SU-DHL-6 (cell line): ENCODE data around the gene CD3G.

Experiments
- H2AFZ ChIP-seq: fragments of 200-600 bp; sonication (generic); 2 replicates; pipeline ENCODE4 v1.6.1; 2014; ENCODE audit warnings: low read depth, mild to moderate bottlenecking, moderate library complexity, mixed read lengths, antibody characterized with exemption, low read length; ENCODE audit not compliant: severe bottlenecking
- H3F3A ChIP-seq: fragments of 200-600 bp; shearing (Covaris generic); 2 replicates; pipeline ENCODE4 v1.6.0; 2016; ENCODE audit warnings: antibody characterized with exemption, mild to moderate bottlenecking; ENCODE audit not compliant: insufficient read depth
- H3K27ac ChIP-seq: fragments of 200-600 bp; sonication (generic); 2 replicates; pipeline ENCODE4 v1.5.1; 2016; ENCODE audit warnings: low read depth, mild to moderate bottlenecking, low read length, moderate library complexity, mixed read lengths
- H3K27me3 ChIP-seq: fragments of 200-600 bp; sonication (generic), shearing (Covaris generic); 2 replicates; pipeline ENCODE4 v1.6.0; 2014; ENCODE audit warnings: mild to moderate bottlenecking, low read length
- H3K36me3 ChIP-seq: fragments of 200-600 bp; sonication (generic); 2 replicates; pipeline ENCODE4 v1.6.1; 2014; ENCODE audit warnings: mild to moderate bottlenecking, low read length, mixed read lengths
- H3K4me2 ChIP-seq: fragments of 300-600, 200-600 bp; shearing (Covaris generic), sonication (generic); 2 replicates; pipeline ENCODE4 v1.6.0; 2014; ENCODE audit warnings: low read length, low read depth, mild to moderate bottlenecking; ENCODE audit not compliant: poor library complexity, severe bottlenecking
- H3K4me3 ChIP-seq: fragments of 200-600 bp; sonication (generic); 2 replicates; pipeline ENCODE4 v1.5.1; 2014; ENCODE audit warnings: antibody characterized with exemption, low read length, mild to moderate bottlenecking, mixed read lengths; ENCODE audit not compliant: insufficient read depth, poor library complexity, severe bottlenecking
- H3K79me2 ChIP-seq: fragments of 200-600 bp; sonication (generic); 2 replicates; pipeline ENCODE4 v1.6.1; 2014; ENCODE audit warnings: mild to moderate bottlenecking, low read length, moderate library complexity; ENCODE audit not compliant: insufficient read depth
- H3K9ac ChIP-seq: fragments of 200-600 bp; sonication (generic); 2 replicates; pipeline ENCODE4 v1.7.0; 2014; ENCODE audit warnings: mild to moderate bottlenecking, low read length
- H3K9me2 ChIP-seq: fragments of 200-600 bp; sonication (generic); replicated peaks from 2 replicates; pipeline ENCODE4 v1.6.1; 2014; ENCODE audit warnings: low read length; ENCODE audit not compliant: insufficient read depth
- H3K9me3 ChIP-seq: fragments of 200-600 bp; sonication (generic); 2 replicates; pipeline ENCODE4 v1.6.1; 2014; ENCODE audit warnings: low read length, mixed read lengths; ENCODE audit not compliant: insufficient read depth
- H4K20me1 ChIP-seq: fragments of 200-600 bp; sonication (generic); 2 replicates; pipeline ENCODE4 v1.6.1; 2014; ENCODE audit warnings: low read depth, mild to moderate bottlenecking, antibody characterized with exemption, low read length, moderate library complexity, mixed read lengths
- EZH2phosphoT487 ChIP-seq: fragments of 200-600 bp; sonication (generic), shearing (Covaris generic); conservative IDR thresholded peaks from 2 replicates; pipeline ENCODE4 v1.6.1; 2018; ENCODE audit warnings: mild to moderate bottlenecking, antibody characterized with exemption, low read length, moderate library complexity, mixed read lengths
- TF ChIP-seq, protein P1 (sequence below): fragments of 200-600 bp; sonication (generic); IDR thresholded peaks from one replicate; pipeline ENCODE4 v1.5.1; 2017; ENCODE audit warnings: antibody characterized with exemption, mild to moderate bottlenecking, low read length, moderate library complexity; ENCODE audit not compliant: insufficient read depth, poor library complexity, severe bottlenecking

The CD3G gene

GRCh38 chr11:118359295-118359958, 15.3 kb downstream of the CD3G start, which contains the start of gene UBE4A:
TSS of gene UBE4A (plus strand) at chr11:118359600. CDS start at chr11:118365081, 5,481 bp downstream.
- Histone ChIP-seq H3K27ac (peak within 1 kb of the TSS; percentile 38), H3K4me3 (peak within 1 kb of the TSS; percentile 83), H4K20me1 (peaks cover 3% of the 10 kb centered on the region; the same call in 1 of the 2 replicates), H3K79me2 (peaks cover 49% of the 10 kb centered on the region), H2AFZ (peak within 1 kb of the TSS; percentile 44), H3K36me3 (no peaks in the 10 kb centered on the region), H3F3A (peaks cover 14% of the 10 kb centered on the region), H3K27me3 (no peaks in the 10 kb centered on the region), H3K9me2 (no peaks in the 10 kb centered on the region), H3K9me3 (no peaks in the 10 kb centered on the region), H3K9ac (peak within 1 kb of the TSS; percentile 86), H3K4me2 (peak within 1 kb of the TSS; percentile 79)
- no peak for TF ChIP-seq EZH2phosphoT487
- TF ChIP-seq, protein P1, sequence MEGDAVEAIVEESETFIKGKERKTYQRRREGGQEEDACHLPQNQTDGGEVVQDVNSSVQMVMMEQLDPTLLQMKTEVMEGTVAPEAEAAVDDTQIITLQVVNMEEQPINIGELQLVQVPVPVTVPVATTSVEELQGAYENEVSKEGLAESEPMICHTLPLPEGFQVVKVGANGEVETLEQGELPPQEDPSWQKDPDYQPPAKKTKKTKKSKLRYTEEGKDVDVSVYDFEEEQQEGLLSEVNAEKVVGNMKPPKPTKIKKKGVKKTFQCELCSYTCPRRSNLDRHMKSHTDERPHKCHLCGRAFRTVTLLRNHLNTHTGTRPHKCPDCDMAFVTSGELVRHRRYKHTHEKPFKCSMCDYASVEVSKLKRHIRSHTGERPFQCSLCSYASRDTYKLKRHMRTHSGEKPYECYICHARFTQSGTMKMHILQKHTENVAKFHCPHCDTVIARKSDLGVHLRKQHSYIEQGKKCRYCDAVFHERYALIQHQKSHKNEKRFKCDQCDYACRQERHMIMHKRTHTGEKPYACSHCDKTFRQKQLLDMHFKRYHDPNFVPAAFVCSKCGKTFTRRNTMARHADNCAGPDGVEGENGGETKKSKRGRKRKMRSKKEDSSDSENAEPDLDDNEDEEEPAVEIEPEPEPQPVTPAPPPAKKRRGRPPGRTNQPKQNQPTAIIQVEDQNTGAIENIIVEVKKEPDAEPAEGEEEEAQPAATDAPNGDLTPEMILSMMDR, result no peak

GRCh38 chr11:118364956-118365615, 20.9 kb downstream of the CD3G start:
- no peak overlapping the region for H2AFZ ChIP-seq
- H3K27me3 ChIP-seq, result no peaks in the 10 kb centered on the region
- H3K79me2 ChIP-seq, result peaks cover 49% of the 10 kb centered on the region
- H3K4me3 ChIP-seq, result no peak overlapping the region
- no peak overlapping the region for H3K27ac ChIP-seq
- no peaks in the 10 kb centered on the region for H3K9me2 ChIP-seq
- H3K9ac ChIP-seq, result no peak overlapping the region
- H3K4me2 ChIP-seq, result no peak overlapping the region
- H3K36me3 ChIP-seq, result peaks cover 33% of the 10 kb centered on the region
- H3K9me3 ChIP-seq, result no peaks in the 10 kb centered on the region
- TF ChIP-seq, protein P1, result no peak
- TF ChIP-seq EZH2phosphoT487, result no peak
- H4K20me1 ChIP-seq, result peaks cover 3% of the 10 kb centered on the region; the same call in 1 of the 2 replicates
- H3F3A ChIP-seq, result no peaks in the 10 kb centered on the region

GRCh38 chr11:118366287-118366686, 22.1 kb downstream of the CD3G start:
- peaks cover 36% of the 10 kb centered on the region for H3K36me3 ChIP-seq
- TF ChIP-seq, protein P1, result no peak
- no peak for TF ChIP-seq EZH2phosphoT487
- no peaks in the 10 kb centered on the region for H3K27me3 ChIP-seq
- H3K4me2 ChIP-seq, result no peak overlapping the region
- H3K79me2 ChIP-seq, result peaks cover 37% of the 10 kb centered on the region
- H3K9me2 ChIP-seq, result no peaks in the 10 kb centered on the region
- no peaks in the 10 kb centered on the region for H3F3A ChIP-seq
- H3K9ac ChIP-seq, result no peak overlapping the region
- H2AFZ ChIP-seq, result no peak overlapping the region
- H3K4me3 ChIP-seq, result no peak overlapping the region
- no peaks in the 10 kb centered on the region for H3K9me3 ChIP-seq
- no peaks in the 10 kb centered on the region for H4K20me1 ChIP-seq
- no peak overlapping the region for H3K27ac ChIP-seq
